ENCODE measurements around the gene RESF1.

GRCh38 chr12:31944299-31944698 lies 14.9 kb upstream of the RESF1 start:
- no peak for TF ChIP-seq POLR2A (IDR thresholded peaks at IDR 0.05)
- no peak for TF ChIP-seq CTCF (IDR thresholded peaks at IDR 0.05)

Measured in heart left ventricle (tissue), 13 donors.